MM.1S (cell line): ENCODE measurements around the gene FAM83G.

ENCODE experiments used
- CTCF ChIP-seq: fragments of 300-600 bp; sonication (generic); IDR thresholded peaks from 2 replicates; pipeline ENCODE4 v1.5.1; 2016; ENCODE audit warnings: antibody characterized with exemption, low read length, mixed read lengths
- EZH2 ChIP-seq: fragments of 300-600 bp; sonication (generic); optimal IDR thresholded peaks from 2 replicates; pipeline ENCODE3; 2017; ENCODE audit warnings: low read depth, mild to moderate bottlenecking, antibody characterized with exemption, low read length, mixed read lengths

- no peak for TF ChIP-seq EZH2
- TF ChIP-seq CTCF, result no peak
Measured at GRCh38 chr17:18948476-18949006, 56.0 kb downstream of the FAM83G start.
